GM18867 (cell line): ENCODE measurements around the gene CD99.

Source experiments
- ATAC-seq: cut with Tn5 transposase; IDR thresholded peaks from one replicate; pipeline ENCODE4 v1.9.1; 2021; ENCODE audit warnings: mild to moderate bottlenecking, moderate library complexity; ENCODE audit not compliant: unreplicated experiment

CD99 gene

DNA sequence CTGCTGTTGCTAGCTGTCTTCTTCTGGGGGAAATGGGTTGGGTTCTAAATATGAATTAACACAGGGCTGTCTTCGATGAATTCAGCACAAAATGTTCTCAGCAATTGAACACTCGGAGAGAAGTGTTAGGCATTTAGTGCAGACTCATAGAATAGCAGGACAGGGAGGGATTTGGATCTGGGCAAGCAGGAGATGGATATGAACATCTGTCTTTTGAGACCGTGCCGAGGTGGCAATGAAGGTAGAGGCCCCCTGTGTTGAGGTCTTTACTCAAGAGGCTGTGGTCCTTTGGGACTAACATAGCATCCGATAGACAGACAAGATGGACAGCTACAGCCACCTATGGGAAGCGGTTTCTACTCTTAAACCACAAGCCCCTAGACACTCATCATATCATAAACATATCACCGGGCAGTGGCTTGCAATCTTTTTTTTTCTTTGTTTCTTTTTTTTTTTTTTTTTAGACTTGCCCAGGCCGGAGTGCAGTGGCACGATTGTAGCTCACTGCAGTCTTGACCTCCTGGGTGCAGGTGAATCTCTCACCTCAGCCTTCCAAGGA lies 6.7 kb downstream of the CD99 start:
- ATAC-seq, result no peak

DNA sequence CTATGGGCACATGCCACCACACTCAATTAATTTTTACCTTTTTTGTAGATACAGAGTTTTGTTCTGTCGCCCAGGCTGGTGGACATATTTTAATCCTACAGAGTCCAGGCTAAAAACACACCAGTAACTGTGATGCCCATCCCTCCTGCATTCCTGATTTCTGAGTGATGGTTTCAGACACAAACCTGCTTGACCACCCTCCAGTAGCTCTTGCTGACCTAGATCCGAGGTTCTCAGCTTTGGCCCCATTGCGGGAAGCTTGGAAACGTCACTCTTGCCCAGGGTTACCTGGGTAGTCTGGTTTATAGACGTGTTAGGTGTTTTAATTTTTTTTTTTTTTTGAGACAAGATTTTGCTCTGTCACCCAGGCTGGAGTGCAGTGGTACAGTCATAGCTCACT lies 7.5 kb downstream of the CD99 start:
- ATAC-seq, result no peak

DNA sequence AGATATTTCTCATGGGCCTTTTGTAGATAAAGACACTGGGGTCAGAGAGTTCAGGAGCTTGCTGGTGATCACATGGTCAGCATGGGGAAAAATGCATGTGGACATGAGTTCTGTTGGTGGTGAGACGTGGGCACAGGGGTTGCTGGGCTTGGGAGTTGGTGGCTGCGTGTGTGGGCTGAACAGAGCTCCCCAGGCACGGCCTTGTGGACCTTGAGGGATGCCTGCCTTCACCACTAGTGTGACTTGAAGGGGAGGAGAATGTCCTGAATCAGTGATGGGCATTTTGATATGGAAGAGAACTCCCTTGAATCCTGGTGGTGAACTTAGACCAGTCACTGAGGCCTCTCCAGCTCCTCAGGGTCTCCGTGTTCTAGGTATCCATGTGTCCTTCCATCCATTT lies 8.9 kb downstream of the CD99 start:
- no peak for ATAC-seq

DNA sequence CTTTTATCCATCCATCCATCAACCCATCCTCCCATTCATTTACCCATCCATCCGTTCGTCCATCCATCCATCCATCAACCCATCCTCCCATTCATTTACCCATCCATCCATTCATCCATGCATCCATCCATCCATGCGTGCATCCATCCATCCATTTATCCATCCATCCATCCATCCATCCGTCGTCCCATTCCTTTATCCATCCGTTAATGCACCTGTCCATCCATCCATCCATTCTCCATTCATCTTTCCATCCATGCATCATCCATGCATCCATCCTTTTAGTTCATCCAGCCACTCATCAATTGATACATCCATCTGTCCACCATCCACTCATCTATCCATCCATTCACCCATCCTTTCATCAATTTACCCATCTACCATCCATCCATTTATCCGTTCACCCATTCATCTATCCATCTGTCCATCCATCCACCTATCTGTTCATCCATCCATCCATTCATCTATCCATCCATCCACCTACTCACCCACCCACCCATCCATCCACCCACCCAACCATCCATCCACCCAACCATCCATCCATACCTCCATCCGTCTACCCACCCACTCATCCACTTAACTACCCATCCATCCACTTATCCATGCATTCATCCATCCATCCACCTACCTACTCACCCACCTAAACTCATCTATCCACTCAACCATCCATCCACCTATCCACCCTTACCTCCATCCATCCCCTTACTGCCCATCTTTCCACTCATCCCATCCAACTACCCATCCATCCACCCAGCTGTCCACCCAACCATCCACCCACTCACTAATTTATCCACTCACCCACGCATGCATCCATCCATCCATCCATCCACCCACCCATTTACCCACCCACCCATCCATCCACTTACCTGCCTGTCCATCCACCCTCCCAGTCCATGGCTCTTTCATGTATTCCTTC lies 9.6 kb downstream of the CD99 start:
- ATAC-seq, result no peak

DNA sequence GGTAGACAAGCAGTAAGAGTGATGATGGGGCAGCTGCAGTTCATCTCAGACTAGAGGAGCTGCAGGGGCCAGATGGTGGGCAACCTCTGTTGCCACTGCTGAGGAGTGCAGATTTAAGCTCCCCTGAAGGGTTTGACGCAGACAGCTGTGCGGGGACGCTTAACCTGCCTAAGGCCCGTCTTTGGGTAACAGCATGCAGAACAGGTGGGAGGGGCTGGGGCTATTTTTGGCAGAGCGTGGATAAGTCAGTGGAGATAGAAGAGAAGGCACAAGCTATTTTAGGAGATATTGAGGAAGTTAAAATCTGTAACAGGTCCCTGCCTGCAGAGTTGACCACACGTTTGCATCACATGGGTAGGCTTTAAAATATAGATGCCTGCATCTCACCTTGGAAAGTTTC lies 10.5 kb downstream of the CD99 start:
- no peak for ATAC-seq

DNA sequence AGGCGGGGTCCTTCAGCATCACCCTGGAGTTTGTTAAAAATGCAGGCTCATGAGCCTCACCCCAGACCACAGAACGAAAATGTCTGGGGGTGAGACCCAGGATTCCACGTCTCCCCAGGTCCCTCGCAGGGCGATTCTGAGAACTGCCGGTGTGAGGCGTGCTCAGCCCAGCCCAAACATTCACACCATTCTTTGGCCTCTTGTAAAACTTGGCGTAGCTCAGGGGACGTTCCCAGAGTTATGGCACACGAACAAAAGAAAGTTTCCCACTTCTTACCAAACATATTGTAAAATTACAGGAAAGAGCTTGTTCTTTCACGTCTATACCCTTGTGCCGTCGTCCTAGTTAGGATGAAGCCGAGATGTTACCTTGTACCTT lies 12.9 kb downstream of the CD99 start:
- no peak for ATAC-seq

DNA sequence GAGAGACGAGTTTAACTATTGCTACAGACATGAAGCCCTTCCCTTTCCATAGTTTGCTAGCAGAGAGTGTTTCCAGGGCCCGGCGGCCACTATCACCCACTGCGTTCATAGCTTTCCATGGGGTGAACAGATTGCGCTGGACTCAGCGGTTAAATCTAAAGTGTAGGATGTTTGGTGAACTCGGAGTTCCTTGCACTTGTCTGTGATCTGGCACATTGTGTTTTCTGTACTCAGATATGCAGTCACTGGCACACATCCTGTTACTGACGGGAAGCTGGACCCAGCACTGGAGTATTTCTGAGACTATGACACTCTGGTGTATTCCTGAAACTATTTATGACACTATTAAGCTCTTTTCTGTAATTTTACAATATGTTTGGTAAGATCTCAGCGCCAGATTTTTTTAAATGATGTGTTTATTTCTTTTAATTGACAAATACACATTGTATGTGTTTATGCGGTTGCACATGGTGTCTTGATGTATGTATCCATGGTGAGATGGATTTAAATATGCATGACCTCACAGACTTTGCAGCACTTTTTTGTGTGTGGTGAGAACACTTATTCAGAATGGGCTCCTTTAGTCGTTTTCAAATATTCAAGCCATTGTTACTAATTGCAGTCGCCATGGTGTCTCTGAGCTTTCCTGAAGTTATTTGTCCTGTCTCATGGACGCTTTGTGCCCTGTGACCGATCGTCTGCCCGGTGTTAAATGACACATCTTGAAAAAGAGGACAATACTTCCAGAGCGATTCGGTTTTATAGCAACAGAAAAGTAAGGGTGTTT lies 14.1 kb downstream of the CD99 start:
- no peak for ATAC-seq

DNA sequence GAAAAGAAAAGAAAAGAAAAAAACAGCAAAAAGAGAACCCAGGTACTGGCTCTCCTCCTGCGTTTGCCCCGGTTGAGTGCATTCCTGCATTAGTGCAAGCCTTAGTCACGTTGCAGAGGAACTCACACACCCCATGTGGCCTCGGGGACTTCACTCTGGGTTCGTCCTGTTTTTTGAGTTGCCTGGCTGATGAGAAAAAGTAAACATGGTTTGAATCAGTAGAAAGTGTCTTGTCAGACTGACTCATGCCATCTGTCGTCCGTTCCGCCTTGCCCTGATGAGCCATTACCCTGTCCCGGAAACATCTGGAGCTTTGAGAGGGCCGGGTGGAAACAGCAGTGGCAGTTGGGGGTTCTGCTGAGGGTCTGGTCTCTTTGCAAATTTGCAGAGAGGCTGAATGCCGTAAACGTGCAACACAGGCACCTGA lies 16.3 kb downstream of the CD99 start:
- peak; percentile 94 for ATAC-seq

DNA sequence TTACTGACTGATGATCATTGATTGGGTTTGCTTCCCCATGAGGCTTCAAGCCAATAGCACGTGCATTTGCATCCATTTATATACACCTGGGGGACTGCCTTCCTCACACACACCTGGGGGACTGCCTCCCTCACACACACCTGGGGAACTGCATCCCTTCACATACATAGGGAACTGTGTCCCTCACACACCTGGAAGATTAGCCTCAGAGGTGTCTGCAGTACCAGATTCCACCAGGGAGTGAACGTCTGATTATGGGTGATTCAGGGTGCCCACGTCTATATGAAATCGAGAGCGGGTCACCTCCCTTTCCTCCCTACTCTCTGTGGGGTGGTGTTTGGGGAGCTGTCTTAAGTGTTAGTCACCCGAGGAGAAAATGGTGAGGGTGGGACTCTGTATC lies 16.9 kb downstream of the CD99 start:
- ATAC-seq, result no peak

DNA sequence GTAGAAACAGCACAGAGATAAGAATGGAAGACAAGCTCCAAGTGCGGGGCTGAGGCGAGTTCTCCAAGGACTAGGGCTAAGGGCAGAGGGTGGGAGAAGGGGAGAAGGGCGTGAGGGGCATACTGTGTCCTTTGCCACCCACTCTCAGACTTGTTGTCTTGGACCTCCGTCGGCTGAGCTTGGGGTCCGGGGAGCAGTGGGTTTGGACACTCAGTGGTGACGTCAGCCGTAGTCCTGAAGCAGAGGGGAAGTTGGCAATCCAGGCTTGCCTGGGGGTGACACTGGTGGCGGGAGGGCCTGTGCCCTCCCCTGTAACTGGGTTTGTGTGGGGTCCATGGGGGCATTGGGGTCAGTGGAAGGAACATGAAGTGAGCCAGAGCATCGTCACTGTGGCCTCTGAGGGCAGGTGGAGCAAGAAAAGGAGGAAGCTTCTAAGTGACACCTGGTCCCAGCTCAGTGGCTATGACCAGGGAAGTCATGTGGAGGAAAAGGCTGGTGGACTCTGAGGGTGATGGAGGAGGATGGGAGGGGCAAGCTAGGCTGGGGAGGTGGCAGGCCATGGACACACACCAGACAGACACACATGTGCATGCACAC lies 17.6 kb downstream of the CD99 start:
- no peak for ATAC-seq

DNA sequence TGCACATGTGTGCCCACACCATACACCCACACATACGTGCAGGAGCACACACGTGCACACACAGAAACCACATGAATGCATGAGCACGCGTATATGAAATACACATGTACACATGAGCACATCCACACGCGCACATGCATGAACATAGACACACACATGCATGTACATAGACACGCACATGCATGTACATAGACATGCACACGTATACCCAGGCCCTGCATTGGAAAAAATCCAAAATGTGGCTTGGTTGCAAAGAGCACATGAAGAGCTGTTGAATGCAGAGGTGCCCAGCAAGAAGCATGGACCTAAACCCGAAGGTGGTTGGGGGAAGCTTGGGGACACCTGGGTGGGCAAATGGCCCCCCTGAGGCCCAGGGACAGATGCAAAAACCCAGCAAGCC lies 18.5 kb downstream of the CD99 start:
- no peak for ATAC-seq

DNA sequence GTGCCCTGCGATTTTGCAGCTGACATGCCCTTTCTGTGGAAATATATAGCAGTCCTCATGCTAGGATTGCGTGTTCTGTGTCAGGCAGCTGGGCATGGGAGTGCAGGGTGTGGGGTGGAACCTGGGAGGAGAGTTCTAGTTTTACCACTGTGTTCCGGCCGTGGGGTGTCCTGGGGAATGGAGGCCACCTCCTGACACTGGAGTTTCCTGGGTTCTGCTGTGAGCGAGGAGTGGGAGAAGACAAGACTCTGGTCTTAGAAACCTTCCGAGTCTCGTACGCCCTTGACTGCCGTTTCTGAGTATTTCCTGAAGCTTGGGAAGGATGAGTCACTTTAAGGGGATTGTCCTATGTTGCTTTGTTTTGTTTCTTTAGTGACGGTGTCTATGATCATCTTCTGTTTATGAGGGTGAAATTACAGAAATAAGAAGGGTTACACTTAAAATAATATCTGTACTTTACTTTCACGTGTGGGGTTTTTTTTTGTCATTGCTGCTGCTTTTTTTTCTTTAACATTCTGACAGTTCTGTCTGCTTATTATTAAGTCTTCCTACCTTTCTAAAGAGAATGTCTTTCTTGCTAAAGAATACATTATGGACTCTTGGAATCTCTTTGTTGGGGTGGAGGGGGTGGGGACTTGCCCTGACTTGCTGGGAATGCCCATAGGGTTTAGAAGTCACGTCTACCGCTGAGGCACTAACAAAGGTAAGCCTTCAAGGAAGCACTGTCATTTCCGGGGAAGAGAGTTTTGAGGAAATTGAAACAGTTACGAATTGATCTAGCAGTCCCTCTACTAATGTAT lies 19.1 kb downstream of the CD99 start:
- no peak for ATAC-seq

DNA sequence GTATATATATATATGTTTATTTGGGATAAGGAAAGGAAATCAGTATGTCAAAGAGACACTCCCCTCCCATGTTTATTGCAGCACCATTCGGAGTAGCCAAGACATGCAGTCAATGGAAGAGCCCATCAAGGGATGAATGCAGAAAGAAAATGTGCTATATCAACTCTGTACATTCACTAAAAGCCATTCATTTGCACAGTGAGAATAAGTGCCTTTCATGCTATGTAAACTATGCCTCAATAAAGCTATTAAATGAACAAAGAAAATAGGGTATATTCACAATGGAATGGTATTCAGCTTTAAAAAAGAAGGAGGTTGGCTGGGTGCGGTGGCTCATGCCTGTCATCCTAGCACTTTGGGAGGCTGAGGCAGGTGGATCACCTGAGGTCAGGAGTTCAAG lies 20.3 kb downstream of the CD99 start:
- no peak for ATAC-seq

DNA sequence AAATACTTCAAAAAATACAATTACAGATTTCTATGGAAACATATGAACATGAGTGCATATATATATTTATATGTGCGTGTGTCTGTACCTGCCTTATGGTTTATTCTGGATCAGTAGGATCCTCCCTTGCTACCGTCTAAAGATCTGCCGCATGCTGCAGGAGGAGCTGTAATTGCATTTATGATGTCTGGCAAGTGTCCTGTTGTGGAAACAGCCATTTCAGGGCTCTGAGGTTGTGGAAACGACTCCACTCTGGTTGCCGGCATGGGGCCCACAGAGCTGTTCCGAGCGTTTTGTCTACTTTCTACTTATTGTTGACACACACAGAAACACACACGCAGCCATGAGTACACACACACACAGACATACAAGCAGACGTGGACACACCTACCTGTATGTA lies 21.3 kb downstream of the CD99 start:
- ATAC-seq, result no peak

DNA sequence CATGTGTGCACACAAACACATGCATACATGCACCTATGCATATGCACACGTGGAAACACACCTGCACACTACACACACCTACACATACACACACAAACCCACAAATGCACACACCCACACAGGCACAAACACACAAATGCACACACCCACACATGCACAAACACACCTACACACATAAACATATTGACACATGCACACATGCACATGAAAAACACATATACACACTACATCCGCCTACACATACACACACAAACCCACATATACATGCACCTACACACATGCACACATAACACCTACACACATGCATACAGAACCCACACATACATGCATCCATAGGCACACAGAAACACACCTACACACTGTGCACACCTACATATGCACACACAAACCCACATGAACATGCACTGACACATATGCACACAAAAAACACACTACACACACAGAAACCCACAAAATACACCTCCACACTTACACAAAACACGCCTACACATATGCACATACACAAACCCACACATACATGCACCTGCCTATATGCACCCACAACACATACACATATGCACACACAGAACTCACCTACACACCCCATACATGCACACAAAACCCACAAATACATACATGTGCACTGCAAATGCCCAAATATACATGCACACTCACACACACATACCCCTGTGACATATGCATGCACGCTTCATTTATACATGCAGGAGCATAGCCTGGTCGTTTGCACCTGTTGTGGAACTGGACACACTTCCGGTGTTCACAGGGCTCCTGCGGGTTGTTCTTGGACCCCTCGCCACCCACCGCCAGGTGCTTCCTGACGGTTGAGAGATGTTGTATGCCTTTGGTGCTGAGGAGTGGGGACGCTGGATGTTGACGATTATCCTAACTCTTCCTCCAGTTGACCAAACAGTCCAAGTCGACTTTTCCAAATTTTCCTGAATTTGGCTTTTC lies 22.1 kb downstream of the CD99 start:
- no peak for ATAC-seq

DNA sequence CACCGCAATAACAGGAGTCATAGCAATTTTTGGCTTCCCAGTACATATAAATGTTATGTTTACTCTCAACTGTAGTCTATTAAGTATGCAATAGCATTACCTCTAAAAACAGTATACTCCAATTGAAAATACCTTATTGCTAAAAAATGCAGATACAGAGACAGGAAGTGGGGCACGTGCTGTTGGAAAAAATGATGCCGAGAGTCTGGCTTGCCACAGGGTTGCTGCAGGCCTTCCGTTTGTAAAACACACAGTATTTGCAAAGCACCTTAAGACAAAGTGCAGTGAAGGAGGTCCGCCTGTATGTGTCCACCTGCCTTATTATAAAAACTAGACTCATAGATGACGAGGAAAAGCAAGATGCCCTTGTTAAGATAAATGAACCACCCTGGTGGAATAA lies 23.5 kb downstream of the CD99 start:
- no peak for ATAC-seq

DNA sequence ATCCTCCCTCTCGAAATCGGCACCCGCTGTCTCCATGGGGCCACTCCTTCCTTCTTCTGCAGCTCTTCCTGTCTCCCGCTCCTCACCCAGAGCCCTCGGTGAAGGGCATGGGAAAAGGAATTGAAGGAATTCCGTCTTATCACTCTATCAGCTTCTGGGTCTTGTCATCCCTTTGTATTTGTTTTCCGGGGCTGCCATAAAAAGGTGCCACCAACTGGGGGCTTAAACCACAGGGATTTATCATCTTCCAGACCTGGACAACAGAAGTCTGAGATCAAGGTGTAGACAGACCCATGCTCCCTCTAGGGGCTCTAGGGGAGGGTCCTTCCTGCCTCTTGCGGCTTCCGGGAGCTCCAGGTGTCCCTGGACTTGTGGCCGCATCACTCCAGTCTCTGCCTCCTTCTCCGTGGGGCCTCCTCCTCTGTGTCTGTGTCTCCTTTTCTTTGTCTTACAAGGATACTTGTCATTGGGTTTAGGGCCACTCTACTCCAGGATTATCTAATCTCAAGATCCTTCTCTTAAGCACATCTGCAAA lies 24.0 kb downstream of the CD99 start:
- ATAC-seq, result no peak

DNA sequence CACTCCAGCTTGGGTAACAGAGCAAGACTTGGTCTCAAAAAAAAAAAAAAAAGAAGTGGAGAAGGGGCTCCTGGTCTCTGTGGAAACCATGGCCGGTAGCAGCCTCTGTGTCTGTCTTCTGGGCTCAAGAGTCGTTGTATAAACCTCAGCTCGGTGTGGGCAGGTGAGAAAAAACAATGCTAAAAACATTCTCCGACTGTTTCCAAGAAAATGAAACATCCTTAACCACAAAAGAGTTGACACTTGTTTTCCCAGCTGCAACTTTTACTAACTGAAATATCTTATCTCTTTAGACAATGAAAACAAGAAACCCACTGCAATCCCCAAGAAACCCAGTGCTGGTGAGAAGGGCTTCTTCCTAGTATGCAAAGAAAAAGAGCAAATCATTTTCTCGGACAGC lies 26.2 kb downstream of the CD99 start:
- no peak for ATAC-seq

DNA sequence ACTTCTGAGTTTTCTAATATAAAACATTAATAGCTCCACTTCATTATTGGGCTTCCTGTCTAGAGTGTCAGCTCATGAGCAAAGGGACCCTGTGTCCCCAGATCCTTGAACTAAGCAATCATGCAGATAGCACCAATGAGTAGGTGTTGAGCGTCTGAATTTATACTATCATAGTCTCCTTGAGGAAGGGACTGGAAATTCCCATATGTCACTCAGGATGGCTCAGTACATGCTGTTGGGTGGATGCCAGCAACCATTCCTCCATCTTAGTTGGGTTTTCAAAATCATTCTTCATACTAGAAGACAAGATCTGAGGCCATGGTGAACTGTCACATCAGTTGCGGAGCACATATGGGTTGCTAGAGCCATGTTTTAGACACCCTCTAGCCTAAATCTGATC lies 27.7 kb downstream of the CD99 start:
- no peak for ATAC-seq
